Neural crest cell (in vitro differentiated cells): Measurements from ENCODE around the gene ALPG. TPM values are rescaled to one million over a fixed set of nuclear protein-coding genes. Genes with fewer than 3 reads are reported as not detected.
"Not testable (repeated sequence)": the region's sequence is repeated elsewhere in the genome, so short reads cannot be mapped to it uniquely, and the experiment has no call there.

Experiments
- DNase-seq: peaks from one replicate; pipeline ENCODE4 v3.0.0; 2021; ENCODE audit warnings: low read depth, mixed read lengths, low spot score
- H3K27ac Mint-ChIP-seq: one replicate; pipeline ENCODE4 v1.8.0; 2021; ENCODE audit warnings: mild to moderate bottlenecking, mixed read lengths; ENCODE audit not compliant: unreplicated experiment
- H3K27me3 Mint-ChIP-seq: 2 replicates; pipeline ENCODE4 v1.8.0; 2021; ENCODE audit warnings: low read depth, mild to moderate bottlenecking, mixed read lengths
- H3K36me3 Mint-ChIP-seq: 2 replicates; pipeline ENCODE4 v1.8.0; 2021; ENCODE audit warnings: low read depth, mild to moderate bottlenecking, mixed read lengths
- H3K4me1 Mint-ChIP-seq: 2 replicates; pipeline ENCODE4 v1.8.0; 2021; ENCODE audit warnings: mixed read lengths
- H3K4me3 Mint-ChIP-seq: one replicate; pipeline ENCODE4 v1.8.0; 2021; ENCODE audit warnings: mild to moderate bottlenecking, mixed read lengths
- H3K9me3 Mint-ChIP-seq: 2 replicates; pipeline ENCODE4 v1.8.0; 2021; ENCODE audit warnings: mixed read lengths
- total RNA-seq: library from RNA; stranded (reverse); gene quantifications from 2 replicates; pipeline ENCODE4 v1.2.1, GENCODE V29; 2021
- TF ChIP-seq, protein P1 (sequence below): fragments of 200-600 bp; sonication (generic); conservative IDR thresholded peaks from 2 replicates; pipeline ENCODE4 v1.5.0; 2021; ENCODE audit warnings: antibody characterized with exemption, mild to moderate bottlenecking

Gene ALPG
- total RNA-seq, 1 donor from 2014 or later: not detected

DNA sequence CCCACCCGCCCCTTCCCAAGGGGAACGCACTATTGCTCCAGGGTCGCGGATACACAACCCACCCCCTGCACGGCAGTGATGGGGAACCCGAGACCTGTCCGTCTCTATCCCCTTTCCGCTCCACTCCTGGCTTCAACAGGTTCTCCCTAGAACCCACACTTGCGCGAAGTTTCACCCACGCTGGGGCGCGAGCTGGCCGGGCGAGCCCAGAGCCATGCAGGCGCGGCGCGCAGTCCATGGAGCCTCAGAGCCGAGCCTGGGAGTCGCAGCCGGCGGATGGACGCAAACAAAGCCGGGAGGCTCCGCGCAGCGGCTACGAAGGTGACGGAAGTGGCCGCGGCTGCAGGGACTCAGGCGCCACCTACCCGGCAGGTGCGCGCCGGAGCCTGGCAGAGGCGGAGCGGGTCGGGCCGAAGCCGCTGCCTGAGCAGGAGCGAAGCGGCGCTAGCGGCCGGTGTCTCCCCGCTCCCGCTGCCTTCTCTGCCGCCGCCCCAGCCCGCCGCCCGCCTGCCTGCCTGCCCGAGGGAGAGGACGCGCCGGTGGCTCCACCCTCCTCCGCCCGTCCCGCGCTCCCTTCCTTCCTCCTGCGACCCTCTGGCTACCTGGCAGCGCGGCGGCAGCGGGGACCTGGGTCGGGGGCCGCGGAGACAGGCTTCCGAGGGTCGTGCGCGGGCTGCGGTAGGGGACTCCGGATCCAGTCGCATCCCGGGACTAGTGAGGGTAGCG lies 14.0 kb downstream of the ALPG start:
- peak overlapping the region; percentile 41 for H3K4me3 Mint-ChIP-seq
- TF ChIP-seq, protein P1, sequence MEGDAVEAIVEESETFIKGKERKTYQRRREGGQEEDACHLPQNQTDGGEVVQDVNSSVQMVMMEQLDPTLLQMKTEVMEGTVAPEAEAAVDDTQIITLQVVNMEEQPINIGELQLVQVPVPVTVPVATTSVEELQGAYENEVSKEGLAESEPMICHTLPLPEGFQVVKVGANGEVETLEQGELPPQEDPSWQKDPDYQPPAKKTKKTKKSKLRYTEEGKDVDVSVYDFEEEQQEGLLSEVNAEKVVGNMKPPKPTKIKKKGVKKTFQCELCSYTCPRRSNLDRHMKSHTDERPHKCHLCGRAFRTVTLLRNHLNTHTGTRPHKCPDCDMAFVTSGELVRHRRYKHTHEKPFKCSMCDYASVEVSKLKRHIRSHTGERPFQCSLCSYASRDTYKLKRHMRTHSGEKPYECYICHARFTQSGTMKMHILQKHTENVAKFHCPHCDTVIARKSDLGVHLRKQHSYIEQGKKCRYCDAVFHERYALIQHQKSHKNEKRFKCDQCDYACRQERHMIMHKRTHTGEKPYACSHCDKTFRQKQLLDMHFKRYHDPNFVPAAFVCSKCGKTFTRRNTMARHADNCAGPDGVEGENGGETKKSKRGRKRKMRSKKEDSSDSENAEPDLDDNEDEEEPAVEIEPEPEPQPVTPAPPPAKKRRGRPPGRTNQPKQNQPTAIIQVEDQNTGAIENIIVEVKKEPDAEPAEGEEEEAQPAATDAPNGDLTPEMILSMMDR: no peak
- H3K9me3 Mint-ChIP-seq: peaks cover 4% of the 10 kb centered on the region
- peaks cover 3% of the 10 kb centered on the region for H3K36me3 Mint-ChIP-seq
- peaks cover 95% of the 10 kb centered on the region for H3K27me3 Mint-ChIP-seq
- no peak for DNase-seq
- no peak overlapping the region for H3K27ac Mint-ChIP-seq
- peaks cover 9% of the 10 kb centered on the region for H3K4me1 Mint-ChIP-seq

DNA sequence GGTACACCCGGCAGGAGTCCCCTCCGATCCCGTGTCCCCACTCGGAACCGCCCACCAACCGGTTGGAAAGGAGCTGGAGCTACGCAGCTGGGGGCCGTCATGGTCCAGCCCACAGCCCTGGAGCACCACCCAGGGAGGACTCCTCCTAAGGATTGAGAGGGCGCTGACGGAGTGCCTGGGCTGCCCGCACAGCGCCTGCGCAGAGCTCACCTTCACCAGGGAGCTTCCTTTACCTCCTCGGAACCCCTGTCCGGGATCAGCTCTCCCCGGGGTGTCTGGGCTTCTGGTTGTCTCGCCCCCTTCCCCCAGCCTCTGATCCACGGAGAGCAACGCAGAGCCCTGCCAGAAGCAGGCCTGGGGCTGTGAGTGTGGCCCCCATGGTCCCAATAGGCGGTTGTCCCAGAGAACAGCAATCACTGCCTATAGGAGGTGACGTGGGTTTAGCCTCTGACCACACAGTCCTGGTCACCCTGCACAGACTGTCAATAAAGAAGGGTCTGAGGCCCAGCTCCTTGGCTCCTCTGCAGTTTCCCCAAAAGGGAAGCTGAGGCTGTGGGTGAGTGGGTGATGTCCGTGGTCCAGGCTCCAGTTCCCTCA lies 14.6 kb downstream of the ALPG start:
- Mint-ChIP-seq H3K27me3 (peaks cover 94% of the 10 kb centered on the region), H3K4me3 (no peak overlapping the region), H3K4me1 (peaks cover 9% of the 10 kb centered on the region), H3K27ac (no peak overlapping the region), H3K36me3 (peaks cover 3% of the 10 kb centered on the region), H3K9me3 (peaks cover 4% of the 10 kb centered on the region)
- TF ChIP-seq, protein P1: no peak
- no peak for DNase-seq

DNA sequence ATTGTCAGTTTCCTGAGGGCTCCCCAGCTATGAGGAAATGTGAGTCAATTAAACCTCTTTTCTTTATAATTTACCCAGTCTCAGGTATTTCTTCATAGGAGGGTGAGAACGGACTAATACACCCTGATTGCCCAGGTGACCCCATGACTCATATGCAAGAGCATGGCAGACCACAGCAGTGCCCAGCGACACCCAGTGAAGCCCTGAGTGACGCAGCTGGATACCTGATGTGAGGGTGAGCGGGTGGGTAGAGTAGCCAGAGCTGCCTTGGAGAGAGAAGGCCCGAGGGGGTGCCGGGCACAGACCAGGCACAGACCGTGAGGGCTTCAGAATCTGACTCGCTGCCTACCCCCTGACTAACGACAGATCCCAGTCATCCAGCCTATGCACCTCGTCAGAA lies 15.4 kb downstream of the ALPG start:
- DNase-seq: no peak
- TF ChIP-seq, protein P1: no peak
- H3K36me3 Mint-ChIP-seq: peaks cover 3% of the 10 kb centered on the region
- H3K4me1 Mint-ChIP-seq: peaks cover 9% of the 10 kb centered on the region
- H3K9me3 Mint-ChIP-seq: peaks cover 4% of the 10 kb centered on the region
- H3K4me3 Mint-ChIP-seq: peak overlapping the region; percentile 79
- no peak overlapping the region for H3K27ac Mint-ChIP-seq
- peaks cover 90% of the 10 kb centered on the region for H3K27me3 Mint-ChIP-seq

DNA sequence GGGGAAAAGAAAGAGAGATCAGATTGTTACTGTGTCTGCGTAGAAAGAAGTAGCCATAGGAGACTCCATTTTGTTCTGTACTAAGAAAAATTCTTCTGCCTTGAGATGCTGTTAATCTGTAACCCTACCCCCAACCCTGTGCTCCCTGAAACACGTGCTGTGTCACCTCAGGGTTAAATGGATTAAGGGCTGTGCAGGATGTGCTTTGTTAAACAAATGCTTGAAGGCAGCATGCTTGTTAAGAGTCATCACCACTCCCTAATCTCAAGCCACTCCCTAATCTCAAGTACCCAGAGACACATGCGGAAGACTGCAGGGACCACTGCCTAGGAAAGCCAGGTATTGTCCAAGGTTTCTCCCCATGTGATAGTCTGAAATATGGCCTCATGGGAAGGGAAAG lies 16.4 kb downstream of the ALPG start:
- H3K36me3 Mint-ChIP-seq, H3K27ac Mint-ChIP-seq, H3K9me3 Mint-ChIP-seq, H3K4me1 Mint-ChIP-seq, DNase-seq: not testable (repeated sequence)
- H3K27me3 Mint-ChIP-seq: peaks cover 81% of the 10 kb centered on the region
- peak overlapping the region; percentile 2 for H3K4me3 Mint-ChIP-seq

DNA sequence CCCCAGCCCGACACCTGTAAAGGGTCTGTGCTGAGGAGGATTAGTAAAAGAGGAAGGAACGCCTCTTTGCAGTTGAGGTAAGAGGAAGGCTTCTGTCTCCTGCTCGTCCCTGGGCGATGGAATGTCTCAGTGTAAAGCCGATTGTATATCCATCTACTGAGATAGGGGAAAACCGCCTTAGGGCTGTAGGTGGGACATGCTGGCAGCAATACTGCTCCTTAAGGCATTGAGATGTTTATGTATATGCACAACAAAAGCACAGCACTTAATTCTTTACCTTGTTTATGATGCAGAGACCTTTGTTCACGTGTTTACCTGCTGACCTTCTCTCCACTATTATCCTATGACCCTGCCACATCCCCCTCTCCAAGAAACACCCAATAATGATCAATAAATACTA lies 16.8 kb downstream of the ALPG start:
- H3K36me3 Mint-ChIP-seq, H3K4me1 Mint-ChIP-seq, H3K27ac Mint-ChIP-seq, H3K9me3 Mint-ChIP-seq, DNase-seq, H3K4me3 Mint-ChIP-seq: not testable (repeated sequence)
- H3K27me3 Mint-ChIP-seq: peaks cover 77% of the 10 kb centered on the region

DNA sequence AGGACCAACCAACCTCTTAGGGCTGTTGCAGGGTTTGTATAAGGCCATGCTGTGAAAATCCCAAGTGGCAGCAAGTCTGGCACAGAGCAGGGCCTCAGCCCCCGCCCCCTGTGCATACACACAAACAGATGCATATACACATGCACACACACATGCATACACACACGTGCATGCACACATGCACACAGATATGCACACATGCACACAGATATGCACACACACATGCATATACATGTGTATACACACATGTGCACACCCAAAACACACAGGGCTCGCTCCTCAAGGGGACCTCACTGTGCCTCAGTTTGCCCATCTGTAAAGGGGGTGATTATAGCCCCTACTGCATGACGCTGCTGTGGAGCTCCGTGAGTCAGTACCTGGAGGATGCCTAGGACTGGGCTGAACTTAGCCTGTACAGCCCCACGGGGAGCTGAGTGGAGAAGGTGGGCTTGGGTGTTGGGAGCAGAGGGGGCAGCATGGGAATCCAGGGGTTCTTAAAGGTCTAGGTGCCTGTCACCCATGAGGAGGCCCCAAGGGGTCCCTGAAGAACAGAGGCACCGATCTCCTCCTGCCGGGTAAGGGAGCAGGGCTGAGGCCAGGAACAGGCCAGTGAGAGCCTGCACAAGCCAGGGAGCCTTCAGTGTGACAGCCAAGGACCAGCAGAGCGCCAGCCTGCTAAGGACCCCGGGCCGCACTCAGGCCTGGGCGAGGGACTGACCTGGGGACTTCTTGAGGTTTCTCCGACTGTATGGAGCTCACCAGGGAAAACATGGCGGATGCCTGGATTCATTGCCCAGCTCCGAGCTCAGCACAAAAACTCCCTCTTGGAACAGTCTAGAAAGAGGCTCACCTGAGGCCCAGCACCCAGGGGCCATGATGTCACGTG lies 25.3 kb downstream of the ALPG start:
- Mint-ChIP-seq H3K4me3 (no peak overlapping the region), H3K27ac (no peak overlapping the region), H3K27me3 (no peaks in the 10 kb centered on the region), H3K36me3 (no peaks in the 10 kb centered on the region), H3K9me3 (no peaks in the 10 kb centered on the region), H3K4me1 (no peaks in the 10 kb centered on the region)
- no peak for DNase-seq
- TF ChIP-seq, protein P1: no peak
